Mesenchymal stem cell (in vitro differentiated cells and primary cell): ENCODE results near the gene LIPF.

Experiments
- DNase-seq: peaks from one replicate; pipeline ENCODE4 v3.0.0-alpha.2; 2013
- H2AFZ ChIP-seq: one replicate; pipeline ENCODE4 v1.6.1; 2013; ENCODE audit warnings: low read depth, mild to moderate bottlenecking, control low read depth, inconsistent platforms, low read length, moderate library complexity
- H2AK5ac ChIP-seq: 2 replicates; pipeline ENCODE4 v1.6.1; 2013; ENCODE audit warnings: low read length, moderate library complexity, mild to moderate bottlenecking, inconsistent platforms; ENCODE audit not compliant: severe bottlenecking
- H2BK120ac ChIP-seq: one replicate; pipeline ENCODE4 v1.6.1; 2013; ENCODE audit warnings: low read depth, mild to moderate bottlenecking, inconsistent platforms, low read length, moderate library complexity
- H2BK12ac ChIP-seq, 2 experiments: one replicate each; pipeline ENCODE4 v1.6.1; 2013; ENCODE audit warnings: inconsistent platforms in 2 of 2, low read length in 2 of 2, mild to moderate bottlenecking in 2 of 2, moderate library complexity in 2 of 2, control low read depth in 1 of 2
- H2BK15ac ChIP-seq: one replicate; pipeline ENCODE4 v1.6.1; 2013; ENCODE audit warnings: mild to moderate bottlenecking, low read depth, inconsistent platforms; ENCODE audit not compliant: poor library complexity, severe bottlenecking
- H2BK5ac ChIP-seq: 2 replicates; pipeline ENCODE4 v1.6.1; 2013; ENCODE audit warnings: low read depth, mild to moderate bottlenecking, low read length, control low read depth, inconsistent platforms; ENCODE audit not compliant: poor library complexity, severe bottlenecking
- H3K14ac ChIP-seq, 2 experiments: one replicate each; pipeline ENCODE4 v1.6.1; 2013; ENCODE audit warnings: inconsistent platforms in 2 of 2, low read length in 2 of 2, control low read depth in 1 of 2, mild to moderate bottlenecking in 1 of 2, moderate library complexity in 1 of 2
- H3K18ac ChIP-seq, 2 experiments: one replicate each; pipeline ENCODE4 v1.6.1; 2013; ENCODE audit warnings: inconsistent platforms in 2 of 2, low read length in 2 of 2, control low read depth in 1 of 2, low read depth in 1 of 2, mild to moderate bottlenecking in 1 of 2
- H3K23ac ChIP-seq, 2 experiments: one replicate each; pipeline ENCODE4 v1.6.1; 2013; ENCODE audit warnings: inconsistent platforms in 2 of 2, low read length in 2 of 2, mild to moderate bottlenecking in 2 of 2, moderate library complexity in 2 of 2, control low read depth in 1 of 2
- H3K27ac ChIP-seq: 2 replicates; pipeline ENCODE4 v1.5.1; 2013; ENCODE audit warnings: mild to moderate bottlenecking, moderate library complexity, low read length, control low read depth, inconsistent platforms; ENCODE audit not compliant: poor library complexity, severe bottlenecking
- H3K27me3 ChIP-seq, 2 experiments: 2 replicates each; pipeline versions ENCODE4 v1.6.1 to v1.7.0; 2013; ENCODE audit warnings: low read length in 2 of 2, mild to moderate bottlenecking in 2 of 2, moderate library complexity in 2 of 2, control low read depth in 1 of 2, inconsistent platforms in 1 of 2; ENCODE audit not compliant: control insufficient read depth in 1 of 2, insufficient read depth in 1 of 2
- H3K36me3 ChIP-seq, 2 experiments: 2 replicates each; pipeline versions ENCODE4 v1.6.1 to v1.7.0; 2013; ENCODE audit warnings: low read length in 2 of 2, control low read depth in 1 of 2, inconsistent platforms in 1 of 2, low read depth in 1 of 2, mild to moderate bottlenecking in 1 of 2; ENCODE audit not compliant: insufficient read depth in 2 of 2, control insufficient read depth in 1 of 2
- H3K4ac ChIP-seq, 2 experiments: one replicate each; pipeline ENCODE4 v1.6.1; 2013; ENCODE audit warnings: inconsistent platforms in 2 of 2, low read length in 2 of 2, mild to moderate bottlenecking in 2 of 2, moderate library complexity in 2 of 2, control low read depth in 1 of 2, low read depth in 1 of 2
- H3K4me1 ChIP-seq: 2 replicates; pipeline ENCODE4 v1.6.1; 2013; ENCODE audit warnings: low read depth, low read length, control low read depth; ENCODE audit not compliant: control insufficient read depth, insufficient read depth
- H3K4me2 ChIP-seq: 2 replicates; pipeline ENCODE4 v1.6.1; 2013; ENCODE audit warnings: low read length, mild to moderate bottlenecking, inconsistent platforms; ENCODE audit not compliant: poor library complexity, severe bottlenecking
- H3K4me3 ChIP-seq, 2 experiments: 2 replicates each; pipeline versions ENCODE4 v1.5.1 to v1.7.0; 2013; ENCODE audit warnings: low read length in 2 of 2, mild to moderate bottlenecking in 2 of 2, control low read depth in 1 of 2, low read depth in 1 of 2; ENCODE audit not compliant: insufficient read depth in 1 of 2
- H3K79me1 ChIP-seq: replicated peaks from 2 replicates; pipeline ENCODE4 v1.6.1; 2013; ENCODE audit warnings: mild to moderate bottlenecking, control low read depth, low read length, inconsistent platforms; ENCODE audit not compliant: poor library complexity, severe bottlenecking
- H3K9ac ChIP-seq: 2 replicates; pipeline ENCODE4 v1.7.0; 2013; ENCODE audit warnings: mild to moderate bottlenecking, low read length, moderate library complexity
- H3K9me3 ChIP-seq: 2 replicates; pipeline ENCODE4 v1.7.0; 2013; ENCODE audit warnings: mild to moderate bottlenecking, low read length; ENCODE audit not compliant: control insufficient read depth
- H4K8ac ChIP-seq: one replicate; pipeline ENCODE4 v1.6.1; 2013; ENCODE audit warnings: inconsistent platforms, mild to moderate bottlenecking, low read length, moderate library complexity
- H4K91ac ChIP-seq: one replicate; pipeline ENCODE4 v1.6.1; 2013; ENCODE audit warnings: mild to moderate bottlenecking, low read length, inconsistent platforms
- WGBS: methylation state at CpG from one replicate; pipeline ENCODE4 v1.1.7; 2013; ENCODE audit warnings: mixed read lengths; 5-methylcytosine and 5-hydroxymethylcytosine counted together

The LIPF gene

GRCh38 chr10:88715517-88715916 is 51.3 kb downstream of the LIPF start:
- no peak overlapping the region for H2BK5ac ChIP-seq
- no peaks in the 10 kb centered on the region for H3K9me3 ChIP-seq
- no peak overlapping the region for H2BK120ac ChIP-seq
- no peak overlapping the region for H4K91ac ChIP-seq
- DNase-seq = no peak
- H2AFZ ChIP-seq = no peak overlapping the region
- no peak overlapping the region for H3K23ac ChIP-seq
- H4K8ac ChIP-seq = no peak overlapping the region
- H3K27ac ChIP-seq = no peak overlapping the region
- no peak overlapping the region for H3K4ac ChIP-seq
- H3K18ac ChIP-seq = no peak overlapping the region
- no CpG with 5 or more reads among the region's 1 CpG for WGBS
- no peaks in the 10 kb centered on the region for H3K27me3 ChIP-seq
- no peak overlapping the region for H3K4me3 ChIP-seq
- no peak overlapping the region for H3K9ac ChIP-seq
- no peaks in the 10 kb centered on the region for H3K4me1 ChIP-seq
- H3K79me1 ChIP-seq = no peaks in the 10 kb centered on the region
- H3K14ac ChIP-seq = no peak overlapping the region
- no peak overlapping the region for H2AK5ac ChIP-seq
- H3K36me3 ChIP-seq = no peaks in the 10 kb centered on the region
- H2BK12ac ChIP-seq = no peak overlapping the region
- no peak overlapping the region for H2BK15ac ChIP-seq
- H3K4me2 ChIP-seq = no peak overlapping the region

DNA sequence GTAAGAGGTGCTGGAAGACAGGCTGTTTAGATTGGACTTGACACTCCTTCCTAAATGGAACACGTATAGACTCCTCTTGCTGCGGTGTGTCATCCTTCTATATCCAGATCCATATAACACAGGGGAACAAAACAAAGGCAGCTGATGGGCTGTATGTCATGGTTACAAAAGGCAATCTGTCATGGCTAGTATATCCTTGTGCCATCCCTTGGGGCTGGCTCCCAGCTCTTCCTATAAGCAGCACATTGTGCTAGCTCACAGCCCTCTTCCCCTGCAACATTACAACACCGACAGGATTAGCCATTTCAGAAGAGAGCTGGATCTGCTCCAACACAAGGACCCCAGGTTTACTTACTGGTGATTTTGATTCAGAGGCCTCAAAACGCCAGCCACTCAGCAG is 57.1 kb downstream of the LIPF start:
- no peaks in the 10 kb centered on the region for H3K4me1 ChIP-seq
- H2BK120ac ChIP-seq = no peak overlapping the region
- no peak overlapping the region for H2AK5ac ChIP-seq
- H4K91ac ChIP-seq = no peak overlapping the region
- H2BK15ac ChIP-seq = no peak overlapping the region
- H2BK12ac ChIP-seq = no peak overlapping the region
- no peaks in the 10 kb centered on the region for H3K36me3 ChIP-seq
- no peak overlapping the region for H3K18ac ChIP-seq
- H3K4me3 ChIP-seq = no peak overlapping the region
- H3K79me1 ChIP-seq = no peaks in the 10 kb centered on the region
- no peak overlapping the region for H3K4ac ChIP-seq
- H3K9me3 ChIP-seq = no peaks in the 10 kb centered on the region
- H2BK5ac ChIP-seq = no peak overlapping the region
- H3K14ac ChIP-seq = no peak overlapping the region
- H2AFZ ChIP-seq = no peak overlapping the region
- H3K27ac ChIP-seq = no peak overlapping the region
- H3K9ac ChIP-seq = no peak overlapping the region
- H3K4me2 ChIP-seq = no peak overlapping the region
- no peaks in the 10 kb centered on the region for H3K27me3 ChIP-seq
- H3K23ac ChIP-seq = no peak overlapping the region
- DNase-seq = no peak
- WGBS = 75% methylated on average over 3 of the region's 4 CpGs
- no peak overlapping the region for H4K8ac ChIP-seq

GRCh38 chr10:88725798-88726197 is 61.6 kb downstream of the LIPF start:
- H3K36me3 ChIP-seq = no peaks in the 10 kb centered on the region
- H3K4me2 ChIP-seq = no peak overlapping the region
- WGBS = 10% methylated on average over 1 of the region's 1 CpG

GRCh38 chr10:88728107-88728763 is 64.0 kb downstream of the LIPF start:
- Histone ChIP-seq H2BK15ac (no peak overlapping the region), H3K4me2 (no peak overlapping the region), H2BK5ac (no peak overlapping the region), H2AK5ac (no peak overlapping the region), H3K79me1 (no peaks in the 10 kb centered on the region), H3K27ac (no peak overlapping the region), H2BK12ac (no peak overlapping the region), H3K9me3 (no peaks in the 10 kb centered on the region), H3K9ac (no peak overlapping the region), H2BK120ac (no peak overlapping the region), H2AFZ (no peak overlapping the region), H3K4ac (no peak overlapping the region), H3K4me1 (peaks cover 2% of the 10 kb centered on the region), H4K91ac (no peak overlapping the region), H3K23ac (no peak overlapping the region), H4K8ac (no peak overlapping the region), H3K36me3 (no peaks in the 10 kb centered on the region), H3K14ac (no peak overlapping the region), H3K27me3 (peaks cover 0 to 13% of the 10 kb centered on the region in 2 experiments), H3K18ac (no peak overlapping the region), H3K4me3 (no peak overlapping the region)
- DNase-seq = no peak
- WGBS = 58% methylated on average over 30 of the region's 30 CpGs

More at GRCh38 chr10:88725798-88726197, 61.6 kb downstream of the LIPF start:
- H3K4me1 ChIP-seq = peaks cover 2% of the 10 kb centered on the region
- H3K23ac ChIP-seq = no peak overlapping the region
- H2AFZ ChIP-seq = no peak overlapping the region
- H4K91ac ChIP-seq = no peak overlapping the region
- H4K8ac ChIP-seq = no peak overlapping the region
- DNase-seq = no peak
- no peak overlapping the region for H3K27ac ChIP-seq
- H3K27me3 ChIP-seq = peaks cover 0 to 13% of the 10 kb centered on the region in 2 experiments
- H2BK120ac ChIP-seq = no peak overlapping the region
- no peaks in the 10 kb centered on the region for H3K79me1 ChIP-seq
- H3K4ac ChIP-seq = no peak overlapping the region
- no peak overlapping the region for H2BK5ac ChIP-seq
- no peak overlapping the region for H2BK12ac ChIP-seq
- H3K4me3 ChIP-seq = no peak overlapping the region
- H3K18ac ChIP-seq = no peak overlapping the region
- no peak overlapping the region for H3K14ac ChIP-seq
- no peaks in the 10 kb centered on the region for H3K9me3 ChIP-seq
- no peak overlapping the region for H2BK15ac ChIP-seq
- no peak overlapping the region for H2AK5ac ChIP-seq
- H3K9ac ChIP-seq = no peak overlapping the region
